ENCODE data around the gene SDC1.

GRCh38 chr2:20153131-20153851 is 71.6 kb downstream of the SDC1 start:
- TF ChIP-seq CTCF (IDR thresholded peaks at IDR 0.05) (no peak), POLR2A (IDR thresholded peaks at IDR 0.05) (no peak)
